H1 (cell line): ENCODE data around the gene LY6G5C. TPM values are rescaled to one million over a fixed set of nuclear protein-coding genes. Genes with fewer than 3 reads are reported as not detected.

Experiments
- CTBP2 ChIP-seq: IDR thresholded peaks from 2 replicates; pipeline ENCODE4 v1.7.0; 2011; ENCODE audit warnings: borderline replicate concordance, mild to moderate bottlenecking, moderate library complexity, mixed read lengths, low read length; ENCODE audit not compliant: insufficient read depth, insufficient read length
- FOSL1 ChIP-seq: IDR thresholded peaks from 2 replicates; pipeline ENCODE4 v1.6.1; 2011; ENCODE audit warnings: mild to moderate bottlenecking, low read depth, low read length, moderate library complexity; ENCODE audit not compliant: insufficient read depth
- HDAC6 ChIP-seq: IDR thresholded peaks from one replicate; pipeline ENCODE4 v1.7.1; 2012; ENCODE audit warnings: low read depth, mild to moderate bottlenecking, inconsistent platforms, low read length, moderate library complexity
- RNF2 ChIP-seq: fragments of 200-900, 300-1000 bp; sonication (generic); IDR thresholded peaks from 2 replicates; pipeline ENCODE4 v1.7.1; 2016; ENCODE audit warnings: borderline replicate concordance, low read depth, mild to moderate bottlenecking, antibody characterized with exemption, low read length; ENCODE audit not compliant: poor library complexity, severe bottlenecking; ENCODE audit errors: missing control alignments
- SP1 ChIP-seq: IDR thresholded peaks from 2 replicates; pipeline ENCODE4 v1.6.1; 2011; ENCODE audit warnings: low read depth, low read length
- SUZ12 ChIP-seq: fragments of 200-600 bp; sonication (generic); IDR thresholded peaks from 2 replicates; pipeline ENCODE4 v1.6.1; 2012; ENCODE audit warnings: mild to moderate bottlenecking, inconsistent platforms, low read length, moderate library complexity, mixed read lengths
- TEAD4 ChIP-seq: IDR thresholded peaks from 2 replicates; pipeline ENCODE4 v1.6.1; 2012; ENCODE audit warnings: low read depth, low read length, inconsistent platforms, mixed read lengths
- polyA plus RNA-seq, 7 experiments: library from polyadenylated mRNA; depleted of rRNA in 3 of 7; stranded (reverse) in 5 of 7; unstranded in 2 of 7; fragments of >200 nt in 5 of 7; fragments of 200-250 nt in 2 of 7; gene quantifications; 1 replicate in 5 of 7; 2 replicates in 1 of 7; 4 replicates in 1 of 7; pipeline versions ENCODE4 v1.2.1 to v1.2.3, GENCODE V29; 2011 to 2013; ENCODE audit warnings: missing spikeins in 2 of 7, mixed read lengths in 2 of 7
- total RNA-seq: library from RNA; stranded (reverse); fragmentation: NEBNext Ultra II Directional; extraction: Animal tissue kit (Norgen Biotek cat#: 25700); gene quantifications from 2 replicates; pipeline ENCODE4 v1.2.1, GENCODE V29; 2021

LY6G5C gene
- total and polyA plus RNA-seq, 2 of the 8 experiments (the other 6 are each of a cell fraction or from before 2014, with no cell fraction given) = 1.1 to 1.8 TPM

DNA sequence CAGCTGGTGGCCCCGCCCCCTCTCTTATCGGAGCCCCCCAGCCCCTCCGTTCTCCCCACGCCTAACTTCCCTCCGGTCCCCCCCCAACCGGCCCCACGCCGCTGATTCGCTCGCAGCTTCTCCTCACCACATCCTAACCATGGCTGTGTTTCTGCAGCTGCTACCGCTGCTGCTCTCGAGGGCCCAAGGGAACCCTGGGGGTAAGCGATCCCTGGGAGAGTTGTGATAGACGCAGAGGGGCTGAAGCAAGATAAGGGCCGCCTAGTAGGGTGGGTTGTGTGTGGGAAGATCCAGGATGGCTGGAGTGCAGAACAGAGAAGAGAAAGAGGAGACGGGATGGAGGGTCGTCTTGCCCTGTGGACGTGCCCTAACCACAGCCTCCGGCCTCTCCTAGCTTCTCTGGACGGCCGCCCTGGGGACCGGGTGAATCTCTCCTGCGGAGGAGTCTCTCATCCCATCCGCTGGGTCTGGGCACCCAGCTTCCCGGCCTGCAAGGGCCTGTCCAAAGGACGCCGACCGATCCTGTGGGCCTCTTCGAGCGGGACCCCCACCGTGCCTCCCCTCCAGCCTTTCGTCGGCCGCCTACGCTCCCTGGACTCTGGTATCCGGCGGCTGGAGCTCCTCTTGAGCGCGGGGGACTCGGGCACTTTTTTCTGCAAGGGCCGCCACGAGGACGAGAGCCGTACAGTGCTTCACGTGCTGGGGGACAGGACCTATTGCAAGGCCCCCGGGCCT is 42.5 kb upstream of the LY6G5C start, which contains the start of gene MPIG6B (continued):
- TF ChIP-seq TEAD4 = no peak
- no peak for TF ChIP-seq FOSL1
- no peak for TF ChIP-seq HDAC6
- no peak for TF ChIP-seq SP1
- no peak for TF ChIP-seq CTBP2
- TF ChIP-seq SUZ12 = no peak
- no peak for TF ChIP-seq RNF2
